GM13977 (cell line): Measurements from ENCODE around the gene C17orf78.

ENCODE experiments used
- DNase-seq: peaks from one replicate; pipeline ENCODE4 v3.0.0; 2012; ENCODE audit warnings: low spot score
- in situ Hi-C: fragments of 300-500 bp; cut with MboI; formaldehyde crosslinking; loops from one replicate; pipeline ENCODE4 v1.12.0; 2022; ENCODE audit warnings: low sequenced_read_pairs, low pct_unique_long_range_greater_than_20kb, mixed read lengths, inconsistent platforms; ENCODE audit not compliant: unreplicated experiment
- TF ChIP-seq, protein P1 (sequence below): IDR thresholded peaks from 2 replicates; pipeline ENCODE4 v1.5.1; 2012; ENCODE audit warnings: mild to moderate bottlenecking, control low read depth; ENCODE audit not compliant: insufficient read depth; ENCODE audit errors: extremely low read depth, missing control alignments

Gene C17orf78

DNA sequence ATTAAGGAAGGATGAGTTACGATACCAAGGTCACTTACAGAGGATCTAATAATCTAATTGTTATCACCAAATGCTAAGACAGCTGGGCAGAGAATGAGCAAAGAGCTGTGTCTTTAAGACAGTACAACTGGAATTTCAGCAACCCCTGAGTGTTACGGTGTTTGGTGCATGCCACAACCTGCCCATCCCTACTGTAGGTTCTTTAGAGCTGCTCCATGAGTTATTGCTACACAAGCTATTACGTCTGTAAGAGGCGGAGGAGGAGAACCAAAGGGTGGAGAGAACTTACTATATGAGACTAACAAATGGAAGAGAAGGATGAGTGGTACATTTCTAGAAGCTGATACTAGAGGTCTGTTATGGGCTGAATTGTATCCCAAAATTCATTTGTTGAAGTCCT lies 14.2 kb upstream of the C17orf78 start:
- DNase-seq, result no peak
- TF ChIP-seq, protein P1, sequence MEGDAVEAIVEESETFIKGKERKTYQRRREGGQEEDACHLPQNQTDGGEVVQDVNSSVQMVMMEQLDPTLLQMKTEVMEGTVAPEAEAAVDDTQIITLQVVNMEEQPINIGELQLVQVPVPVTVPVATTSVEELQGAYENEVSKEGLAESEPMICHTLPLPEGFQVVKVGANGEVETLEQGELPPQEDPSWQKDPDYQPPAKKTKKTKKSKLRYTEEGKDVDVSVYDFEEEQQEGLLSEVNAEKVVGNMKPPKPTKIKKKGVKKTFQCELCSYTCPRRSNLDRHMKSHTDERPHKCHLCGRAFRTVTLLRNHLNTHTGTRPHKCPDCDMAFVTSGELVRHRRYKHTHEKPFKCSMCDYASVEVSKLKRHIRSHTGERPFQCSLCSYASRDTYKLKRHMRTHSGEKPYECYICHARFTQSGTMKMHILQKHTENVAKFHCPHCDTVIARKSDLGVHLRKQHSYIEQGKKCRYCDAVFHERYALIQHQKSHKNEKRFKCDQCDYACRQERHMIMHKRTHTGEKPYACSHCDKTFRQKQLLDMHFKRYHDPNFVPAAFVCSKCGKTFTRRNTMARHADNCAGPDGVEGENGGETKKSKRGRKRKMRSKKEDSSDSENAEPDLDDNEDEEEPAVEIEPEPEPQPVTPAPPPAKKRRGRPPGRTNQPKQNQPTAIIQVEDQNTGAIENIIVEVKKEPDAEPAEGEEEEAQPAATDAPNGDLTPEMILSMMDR, result no peak
- in situ Hi-C loops, result no loop called here

DNA sequence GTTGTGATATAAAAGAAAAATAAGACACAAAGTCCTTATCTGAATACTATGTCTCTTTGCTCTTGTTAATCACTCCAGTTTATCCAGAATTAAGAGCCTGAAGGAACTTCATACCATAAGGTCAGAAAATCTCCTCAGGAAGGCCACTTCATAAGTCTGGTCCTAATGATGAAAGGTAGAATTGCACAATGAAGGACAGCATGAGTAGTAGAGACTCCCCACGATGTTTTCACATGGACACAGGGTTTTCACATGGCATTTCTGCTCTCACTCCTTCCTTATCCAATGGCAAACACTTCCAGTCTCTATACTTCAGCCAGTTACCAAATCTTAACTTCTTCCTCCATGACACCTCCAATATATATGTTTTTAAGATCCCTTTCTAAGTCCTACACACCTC lies 10.2 kb upstream of the C17orf78 start:
- TF ChIP-seq, protein P1, result no peak
- in situ Hi-C loops, result no loop called here
- DNase-seq, result no peak

DNA sequence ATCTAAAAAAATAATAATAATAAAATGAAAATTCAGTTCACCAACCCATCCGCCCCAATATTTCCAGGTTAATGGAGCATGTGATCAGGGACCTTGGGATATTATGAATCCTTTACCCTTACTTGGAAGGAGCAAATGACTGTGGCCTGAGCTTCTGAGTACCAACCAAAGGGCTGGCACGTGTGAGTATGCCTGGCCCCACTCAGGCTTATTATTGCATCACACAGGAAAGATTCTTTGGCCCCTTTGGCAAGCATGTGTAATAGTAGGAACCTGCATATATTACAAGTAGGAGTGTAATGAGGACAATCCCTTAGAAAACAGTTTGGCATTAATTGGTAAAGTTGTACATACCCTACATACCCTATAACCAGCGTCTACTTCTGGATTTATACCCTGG lies 7.2 kb upstream of the C17orf78 start:
- in situ Hi-C loops, result no loop called here
- no peak for DNase-seq
- TF ChIP-seq, protein P1, result no peak

DNA sequence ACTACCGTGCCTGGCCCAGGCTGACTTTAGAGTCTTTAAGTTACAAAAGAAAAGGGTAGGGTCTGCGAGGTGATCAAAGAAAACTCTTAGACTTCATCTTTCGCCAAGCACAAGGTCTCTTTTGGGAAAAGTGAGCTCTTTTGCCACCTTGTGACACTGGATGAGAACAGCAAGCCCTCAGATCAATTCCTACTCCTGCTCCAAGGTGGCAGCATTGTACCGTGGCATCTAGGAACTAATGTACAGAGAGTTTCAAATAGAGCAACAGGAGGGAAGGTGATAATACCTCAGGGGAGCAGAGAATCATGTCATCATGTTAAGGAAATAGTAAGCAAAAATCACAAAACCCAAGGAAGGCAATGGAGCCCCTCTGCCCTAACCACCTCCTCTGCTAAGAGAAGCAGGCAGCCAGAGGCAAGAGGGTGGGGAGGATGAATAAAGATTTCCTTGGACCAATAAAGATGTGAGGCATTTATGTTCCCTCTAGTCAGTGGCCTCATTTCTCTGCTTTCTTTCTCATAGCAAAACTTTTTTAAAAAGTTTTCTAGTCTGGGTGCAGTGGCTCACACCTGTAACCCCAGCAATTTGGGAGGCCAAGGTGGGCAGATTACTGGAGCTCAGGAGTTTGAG lies 2.1 kb upstream of the C17orf78 start:
- in situ Hi-C loops, result no loop called here
- peak; percentile 79 for DNase-seq
- TF ChIP-seq, protein P1, result peak; percentile 98

DNA sequence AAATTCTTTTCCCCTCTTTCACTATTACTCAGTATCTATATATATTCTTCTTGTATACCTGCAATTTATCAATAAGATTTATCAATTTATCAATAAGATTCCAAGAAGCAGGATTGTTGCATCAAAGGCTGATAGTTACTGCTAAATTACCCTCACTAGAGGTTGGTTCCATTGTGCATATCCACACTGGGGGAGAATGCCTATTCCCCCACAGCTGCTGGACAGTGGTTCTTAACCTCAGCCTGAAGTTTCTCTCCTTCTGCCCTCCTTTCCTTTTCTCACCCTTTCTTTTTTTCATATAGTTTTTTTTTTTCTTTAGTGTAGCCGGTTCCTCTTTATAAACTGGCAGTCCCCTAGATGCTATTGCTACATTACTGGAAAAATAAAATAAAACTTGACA lies 6.3 kb downstream of the C17orf78 start:
- DNase-seq, result no peak
- in situ Hi-C loops, result loop anchor here (25.0 kb wide), 1 partner anchor 770 kb away; the partner anchor contains the start of gene MRM1
- TF ChIP-seq, protein P1, result no peak

DNA sequence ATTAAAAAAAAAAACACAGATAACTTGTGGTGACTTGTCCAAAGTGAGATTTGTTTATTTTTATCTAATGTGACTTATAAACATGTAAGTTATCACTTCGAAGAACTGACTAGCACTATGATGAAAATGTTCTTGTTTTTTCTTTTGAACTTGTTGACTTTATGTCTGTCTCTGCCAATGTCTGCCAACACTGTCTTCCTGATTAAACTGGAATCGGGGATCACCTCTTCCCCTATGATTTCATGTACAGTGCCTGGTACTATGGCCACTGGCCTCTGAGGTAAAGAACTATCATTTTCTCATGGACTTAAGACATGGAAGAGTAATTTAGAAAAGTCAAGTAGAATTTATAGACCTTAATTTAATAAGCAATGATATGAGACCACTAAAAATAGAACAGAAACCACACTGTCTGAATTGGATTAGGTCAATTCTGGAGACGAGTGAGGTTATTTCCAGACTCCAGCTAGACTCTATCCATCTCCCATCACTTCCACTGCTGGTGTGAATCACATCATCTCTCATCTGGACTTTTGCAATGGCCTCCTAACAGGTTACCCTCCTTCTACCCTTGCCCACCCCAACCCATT lies 8.9 kb downstream of the C17orf78 start:
- DNase-seq, result no peak
- TF ChIP-seq, protein P1, result no peak
- in situ Hi-C loops, result loop anchor here (25.0 kb wide), 1 partner anchor 772 kb away; the partner anchor contains the start of gene MRM1
